Right ventricle myocardium superior (tissue), 1 donor: ENCODE measurements around the gene FAM174C. TPM values are rescaled to one million over a fixed set of nuclear protein-coding genes. Genes with fewer than 3 reads are reported as not detected.

ENCODE experiments used
- ATAC-seq: fragments of 200-7000 bp; cut with Tn5 transposase; one replicate; pipeline ENCODE4 v1.9.1; 2020; ENCODE audit warnings: mild to moderate bottlenecking; ENCODE audit not compliant: poor library complexity
- DNase-seq: peaks from one replicate; pipeline ENCODE4 v3.0.0-alpha.2; 2020
- intact Hi-C: fragments of 100-400 bp; cut with DNase I; formaldehyde crosslinking; loops from one replicate; pipeline ENCODE4 v1.11.2; 2022
- total RNA-seq: library from RNA; stranded (reverse); fragmentation: NEBNext Ultra II Directional; extraction: Animal tissue kit (Norgen Biotek cat#: 25700); gene quantifications from one replicate; pipeline ENCODE4 v1.2.1, GENCODE V29; 2021
- donor health status: DM: no; HTN: yes; CAD: no; lungs with severe emphysema.

The FAM174C gene
- total RNA-seq, 1 donor from 2014 or later: 12.4 TPM

GRCh38 chr19:1235625-1236538 lies 39.4 kb upstream of the FAM174C start:
- ATAC-seq: no peak
- intact Hi-C loops: loop anchor here (10.0 kb wide), 1 partner anchor 211 kb away; the partner anchor contains the start of genes CNN2, RNU6-2 and TMEM259

GRCh38 chr19:1236576-1236975 lies 38.8 kb upstream of the FAM174C start:
- DNase-seq: no peak
- no peak for ATAC-seq
- intact Hi-C loops: loop anchor here (10.0 kb wide), 1 partner anchor 212 kb away; the partner anchor contains the start of genes CNN2, RNU6-2 and TMEM259

More at GRCh38 chr19:1235625-1236538, 39.4 kb upstream of the FAM174C start:
- no peak for DNase-seq

- DNase-seq: no peak
- intact Hi-C loops: loop anchor here (10.0 kb wide), 1 partner anchor 212 kb away; the partner anchor contains the start of genes CNN2, RNU6-2 and TMEM259
- no peak for ATAC-seq
These were observed 38.2 kb upstream of the FAM174C start for GRCh38 chr19:1237027-1237659.

- ATAC-seq (no peak), DNase-seq (no peak)
- intact Hi-C loops: loop anchor here (10.0 kb wide), 1 partner anchor 213 kb away; the partner anchor contains the start of genes CNN2, RNU6-2 and TMEM259
These were observed 37.5 kb upstream of the FAM174C start, which contains the start of gene CBARP for GRCh38 chr19:1237754-1238368. TSS of gene CBARP (minus strand) at chr19:1238005. CDS start at chr19:1236100, 1,905 bp downstream.

GRCh38 chr19:1238369-1239303 lies 36.7 kb upstream of the FAM174C start:
- intact Hi-C loops: loop anchor here (10.0 kb wide), 1 partner anchor 214 kb away; the partner anchor contains the start of genes CNN2, RNU6-2 and TMEM259
- ATAC-seq (no peak), DNase-seq (no peak)

- no peak for DNase-seq
- ATAC-seq: no peak
- intact Hi-C loops: loop anchor here (10.0 kb wide), 1 partner anchor 215 kb away; the partner anchor contains the start of genes CNN2, RNU6-2 and TMEM259
These were observed 35.9 kb upstream of the FAM174C start for GRCh38 chr19:1239420-1239795.

GRCh38 chr19:1239796-1240737 lies 35.3 kb upstream of the FAM174C start:
- ATAC-seq (peak; percentile 55), DNase-seq (peak; percentile 93)
- intact Hi-C loops: loop anchor here (10.0 kb wide), 1 partner anchor 215 kb away; the partner anchor contains the start of genes CNN2, RNU6-2 and TMEM259

- ATAC-seq (no peak), DNase-seq (no peak)
- intact Hi-C loops: no loop called here
These were observed 34.4 kb upstream of the FAM174C start for GRCh38 chr19:1240925-1241324.

- ATAC-seq (peak; percentile 62), DNase-seq (peak; percentile 98)
- intact Hi-C loops: no loop called here
These were observed 33.8 kb upstream of the FAM174C start, which contains the start of gene ATP5F1D for GRCh38 chr19:1241417-1242095. TSS of gene ATP5F1D (plus strand) at chr19:1241751. CDS start at chr19:1241851, 100 bp downstream.

- intact Hi-C loops: loop anchor here (2.0 kb wide), 1 partner anchor 25 kb away; the partner anchor contains the start of gene CIRBP
- DNase-seq (peak; percentile 92), ATAC-seq (peak; percentile 49)
These were observed 31.3 kb upstream of the FAM174C start for GRCh38 chr19:1243768-1244692.

- peak; percentile 91 for DNase-seq
- intact Hi-C loops: loop anchor here (2.0 kb wide), 1 partner anchor 24 kb away; the partner anchor contains the start of gene CIRBP
- peak; percentile 36 for ATAC-seq
These were observed 30.5 kb upstream of the FAM174C start for GRCh38 chr19:1244693-1245451.

GRCh38 chr19:1245494-1246264 lies 29.7 kb upstream of the FAM174C start:
- intact Hi-C loops: loop anchor here (2.0 kb wide), 1 partner anchor 23 kb away; the partner anchor contains the start of gene CIRBP
- DNase-seq: peak; percentile 90
- ATAC-seq: peak; percentile 24
